ENCODE results near the gene GPR4. TPM values are rescaled to one million over a fixed set of nuclear protein-coding genes. Genes with fewer than 3 reads are reported as not detected.

The GPR4 gene
- total RNA-seq, 4 donors from 2014 or later, result 0.27 to 1.4 (median 0.43) TPM

DNA sequence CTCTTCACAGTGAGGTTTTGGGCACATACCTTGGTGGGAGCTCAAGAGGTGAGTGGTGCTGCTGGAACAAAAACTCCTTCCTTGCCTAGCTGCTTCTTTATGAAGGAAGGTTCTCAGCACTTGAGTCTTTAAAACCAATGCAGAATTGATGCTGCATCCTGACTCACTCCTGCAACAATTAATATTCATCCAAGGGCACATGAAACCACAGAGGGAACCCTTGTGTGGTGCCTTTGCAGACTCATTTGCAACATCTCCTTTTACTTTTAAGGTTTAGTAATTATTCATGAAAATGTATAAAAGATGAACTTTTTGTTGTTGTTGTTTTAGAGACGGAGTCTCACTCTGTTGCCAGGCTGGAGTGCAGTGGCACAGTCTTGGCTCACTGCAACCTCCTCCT is 47.5 kb downstream of the GPR4 start:
- Histone ChIP-seq H3K27me3 (no peaks in the 10 kb centered on the region), H3K4me3 (no peak overlapping the region), H3K27ac (no peak overlapping the region), H3K4me1 (peaks cover 0 to 11% (median 5%) of the 10 kb centered on the region in 4 donors), H3K36me3 (no peaks in the 10 kb centered on the region), H3K9me3 (no peaks in the 10 kb centered on the region)
- DNase-seq, result no peak
- 82 to 83% methylated on average over 1 of the region's 1 CpG for WGBS, 2 donors (ENCODE audit: low coverage in 1 of 2)
- intact Hi-C loops (cut with DNase I; ENCODE audit: low total_unique reads), result no loop called here
- TF ChIP-seq POLR2A (IDR thresholded peaks at IDR 0.05), result no peak
- TF ChIP-seq POLR2AphosphoS5 (IDR thresholded peaks at IDR 0.05), result no peak
- TF ChIP-seq, protein P1, sequence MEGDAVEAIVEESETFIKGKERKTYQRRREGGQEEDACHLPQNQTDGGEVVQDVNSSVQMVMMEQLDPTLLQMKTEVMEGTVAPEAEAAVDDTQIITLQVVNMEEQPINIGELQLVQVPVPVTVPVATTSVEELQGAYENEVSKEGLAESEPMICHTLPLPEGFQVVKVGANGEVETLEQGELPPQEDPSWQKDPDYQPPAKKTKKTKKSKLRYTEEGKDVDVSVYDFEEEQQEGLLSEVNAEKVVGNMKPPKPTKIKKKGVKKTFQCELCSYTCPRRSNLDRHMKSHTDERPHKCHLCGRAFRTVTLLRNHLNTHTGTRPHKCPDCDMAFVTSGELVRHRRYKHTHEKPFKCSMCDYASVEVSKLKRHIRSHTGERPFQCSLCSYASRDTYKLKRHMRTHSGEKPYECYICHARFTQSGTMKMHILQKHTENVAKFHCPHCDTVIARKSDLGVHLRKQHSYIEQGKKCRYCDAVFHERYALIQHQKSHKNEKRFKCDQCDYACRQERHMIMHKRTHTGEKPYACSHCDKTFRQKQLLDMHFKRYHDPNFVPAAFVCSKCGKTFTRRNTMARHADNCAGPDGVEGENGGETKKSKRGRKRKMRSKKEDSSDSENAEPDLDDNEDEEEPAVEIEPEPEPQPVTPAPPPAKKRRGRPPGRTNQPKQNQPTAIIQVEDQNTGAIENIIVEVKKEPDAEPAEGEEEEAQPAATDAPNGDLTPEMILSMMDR (IDR thresholded peaks at IDR 0.05), result no peak
- no peak for TF ChIP-seq EP300 (IDR thresholded peaks at IDR 0.05; ENCODE audit: low read depth)
- in situ Hi-C loops (cut with MboI; ENCODE audit: low pct_ligation_motif_present in 1 of 4, low pct_unique_long_range_greater_than_20kb in 1 of 4, low sequenced_read_pairs in 3 of 4), result no loop called here

GRCh38 chr19:45553464-45553863 is 48.5 kb downstream of the GPR4 start:
- no peaks in the 10 kb centered on the region for H3K27me3 ChIP-seq
- H3K27ac ChIP-seq, result no peak overlapping the region
- intact Hi-C loops (cut with DNase I; ENCODE audit: low total_unique reads) (no loop called here), in situ Hi-C loops (cut with MboI; ENCODE audit: low pct_ligation_motif_present in 1 of 4, low pct_unique_long_range_greater_than_20kb in 1 of 4, low sequenced_read_pairs in 3 of 4) (no loop called here)
- WGBS, 2 donors (ENCODE audit: low coverage in 1 of 2), result 46% methylated on average over 34 of the region's 34 CpGs; no CpG with 5 or more reads in 1 of the 2 donors
- H3K4me3 ChIP-seq, result no peak overlapping the region
- H3K36me3 ChIP-seq, result no peaks in the 10 kb centered on the region
- peaks cover 0 to 8% (median 2%) of the 10 kb centered on the region in 4 donors for H3K4me1 ChIP-seq
- no peaks in the 10 kb centered on the region for H3K9me3 ChIP-seq
- TF ChIP-seq, protein P1 (IDR thresholded peaks at IDR 0.05), result peak in 4 of 5 experiments; percentile 27 to 72 (median 38)
- TF ChIP-seq POLR2AphosphoS5 (IDR thresholded peaks at IDR 0.05), result no peak
- peak; percentile 73 for DNase-seq

- Histone ChIP-seq H3K27ac (peak overlapping the region; percentile 32 to 70 (median 69)), H3K4me3 (no peak overlapping the region), H3K36me3 (no peaks in the 10 kb centered on the region), H3K9me3 (no peaks in the 10 kb centered on the region), H3K4me1 (peaks cover 0 to 10% (median 4%) of the 10 kb centered on the region in 4 donors), H3K27me3 (no peaks in the 10 kb centered on the region)
- intact Hi-C loops (cut with DNase I; ENCODE audit: low total_unique reads) (no loop called here), in situ Hi-C loops (cut with MboI; ENCODE audit: low pct_ligation_motif_present in 1 of 4, low pct_unique_long_range_greater_than_20kb in 1 of 4, low sequenced_read_pairs in 3 of 4) (no loop called here)
- DNase-seq, result peak; percentile 85
- TF ChIP-seq POLR2A (IDR thresholded peaks at IDR 0.05) (no peak), POLR2AphosphoS5 (IDR thresholded peaks at IDR 0.05) (peak in 2 of 3 donors; percentile 39 to 51), EP300 (IDR thresholded peaks at IDR 0.05; ENCODE audit: low read depth) (no peak)
- TF ChIP-seq, protein P1 (IDR thresholded peaks at IDR 0.05), result no peak
- 77% methylated on average over 9 of the region's 9 CpGs; no CpG with 5 or more reads in 1 of the 2 donors for WGBS, 2 donors (ENCODE audit: low coverage in 1 of 2)
Observed at GRCh38 chr19:45547965-45548609, 53.9 kb downstream of the GPR4 start.

DNA sequence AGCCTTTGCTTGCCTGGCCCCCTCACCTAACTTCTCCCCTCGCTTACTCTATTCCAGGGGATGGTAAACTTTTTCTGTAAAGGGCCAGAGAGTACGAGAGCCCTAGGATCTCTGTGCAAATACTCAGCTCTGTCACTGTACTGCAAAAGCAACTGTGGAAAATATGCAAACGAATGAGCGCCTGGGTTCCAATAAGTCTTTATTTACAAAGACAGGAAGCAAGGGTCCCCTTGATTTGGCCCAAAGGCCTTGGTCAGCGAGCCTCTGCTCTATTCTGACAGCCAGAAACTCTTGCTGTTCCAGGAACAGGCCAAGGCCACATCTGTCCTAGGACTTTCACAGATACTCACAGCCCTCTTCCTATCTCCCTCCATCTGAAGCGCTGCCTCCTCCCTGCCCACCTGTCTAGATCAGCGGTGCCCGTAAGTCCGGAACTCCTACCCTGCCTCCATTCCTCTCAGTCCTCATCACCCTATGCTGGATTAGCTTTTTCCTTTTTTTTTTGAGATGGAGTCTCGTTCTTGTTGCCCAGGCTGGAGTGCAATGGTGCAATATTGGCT is 54.7 kb downstream of the GPR4 start:
- WGBS, 2 donors (ENCODE audit: low coverage in 1 of 2), result 89 to 90% methylated on average over 2 to 10 of the region's 10 CpGs
- TF ChIP-seq, protein P1 (IDR thresholded peaks at IDR 0.05), result no peak
- no peak for TF ChIP-seq POLR2AphosphoS5 (IDR thresholded peaks at IDR 0.05)
- TF ChIP-seq POLR2A (IDR thresholded peaks at IDR 0.05), result no peak
- TF ChIP-seq EP300 (IDR thresholded peaks at IDR 0.05; ENCODE audit: low read depth), result no peak
- peak overlapping the region in 2 of 4 donors; percentile 69 to 70 for H3K27ac ChIP-seq
- H3K9me3 ChIP-seq, result no peaks in the 10 kb centered on the region
- in situ Hi-C loops (cut with MboI; ENCODE audit: low pct_ligation_motif_present in 1 of 4, low pct_unique_long_range_greater_than_20kb in 1 of 4, low sequenced_read_pairs in 3 of 4), result no loop called here
- H3K4me3 ChIP-seq, result no peak overlapping the region
- intact Hi-C loops (cut with DNase I; ENCODE audit: low total_unique reads), result no loop called here
- no peaks in the 10 kb centered on the region for H3K27me3 ChIP-seq
- H3K4me1 ChIP-seq, result peaks cover 0 to 10% (median 4%) of the 10 kb centered on the region in 4 donors
- DNase-seq, result no peak
- no peaks in the 10 kb centered on the region for H3K36me3 ChIP-seq
